Measurements from ENCODE around the gene HUS1. TPM values are rescaled to one million over a fixed set of nuclear protein-coding genes. Genes with fewer than 3 reads are reported as not detected.

Gene HUS1
- polyA plus RNA-seq, 2 of the 4 experiments (the other 2 are of a cell fraction), result 18.0 to 39.8 TPM

DNA sequence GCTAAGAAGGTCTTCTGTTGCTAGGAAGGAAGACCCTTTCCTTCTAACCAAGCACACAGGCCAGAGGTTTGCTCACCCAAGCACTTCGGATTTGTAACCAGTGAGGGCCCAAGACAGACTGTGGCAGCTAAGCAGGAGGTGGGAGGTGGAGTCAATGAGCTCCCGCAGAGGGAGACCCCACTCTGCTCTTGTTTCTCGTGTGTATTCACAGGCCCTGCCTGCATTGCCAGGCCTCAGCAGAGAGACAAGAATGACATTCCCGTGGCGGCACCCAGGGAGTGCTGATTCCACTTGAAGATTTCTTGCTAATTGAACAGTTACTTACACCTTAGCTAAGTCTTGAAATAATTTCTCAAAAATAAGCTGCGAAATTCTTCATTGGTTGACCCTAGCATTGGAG, 44.6 kb downstream of the HUS1 start:
- ATAC-seq (no peak), FAIRE-seq (no peak), DNase-seq (ENCODE audit: low read depth in 1 of 2, low spot score in 1 of 2) (no peak)
- Histone ChIP-seq H3K27ac (no peak overlapping the region), H3K4me3 (no peak overlapping the region), H3K9me3 (no peaks in the 10 kb centered on the region), H3K4me1 (no peaks in the 10 kb centered on the region), H3K4me2 (no peak overlapping the region)
- TF ChIP-seq HOXB13 (CRISPR knock-in tag; IDR thresholded peaks at IDR 0.05; ENCODE audit: low read depth) (no peak), MAFK (IDR thresholded peaks at IDR 0.05; ENCODE audit: partially characterized antibody) (no peak), KDM5A (IDR thresholded peaks at IDR 0.05) (no peak), GATA3 (IDR thresholded peaks at IDR 0.05; ENCODE audit: borderline replicate concordance) (no peak), CBX2 (IDR thresholded peaks at IDR 0.05; ENCODE audit: borderline replicate concordance, low read depth) (no peak), CHD2 (IDR thresholded peaks at IDR 0.05; ENCODE audit: low read length, partially characterized antibody) (no peak), FOXS1 (CRISPR knock-in tag; IDR thresholded peaks at IDR 0.05) (no peak), SMC3 (IDR thresholded peaks at IDR 0.05) (no peak)
- TF ChIP-seq, protein P1, sequence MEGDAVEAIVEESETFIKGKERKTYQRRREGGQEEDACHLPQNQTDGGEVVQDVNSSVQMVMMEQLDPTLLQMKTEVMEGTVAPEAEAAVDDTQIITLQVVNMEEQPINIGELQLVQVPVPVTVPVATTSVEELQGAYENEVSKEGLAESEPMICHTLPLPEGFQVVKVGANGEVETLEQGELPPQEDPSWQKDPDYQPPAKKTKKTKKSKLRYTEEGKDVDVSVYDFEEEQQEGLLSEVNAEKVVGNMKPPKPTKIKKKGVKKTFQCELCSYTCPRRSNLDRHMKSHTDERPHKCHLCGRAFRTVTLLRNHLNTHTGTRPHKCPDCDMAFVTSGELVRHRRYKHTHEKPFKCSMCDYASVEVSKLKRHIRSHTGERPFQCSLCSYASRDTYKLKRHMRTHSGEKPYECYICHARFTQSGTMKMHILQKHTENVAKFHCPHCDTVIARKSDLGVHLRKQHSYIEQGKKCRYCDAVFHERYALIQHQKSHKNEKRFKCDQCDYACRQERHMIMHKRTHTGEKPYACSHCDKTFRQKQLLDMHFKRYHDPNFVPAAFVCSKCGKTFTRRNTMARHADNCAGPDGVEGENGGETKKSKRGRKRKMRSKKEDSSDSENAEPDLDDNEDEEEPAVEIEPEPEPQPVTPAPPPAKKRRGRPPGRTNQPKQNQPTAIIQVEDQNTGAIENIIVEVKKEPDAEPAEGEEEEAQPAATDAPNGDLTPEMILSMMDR (IDR thresholded peaks at IDR 0.05), result no peak
- TF ChIP-seq, protein P2, sequence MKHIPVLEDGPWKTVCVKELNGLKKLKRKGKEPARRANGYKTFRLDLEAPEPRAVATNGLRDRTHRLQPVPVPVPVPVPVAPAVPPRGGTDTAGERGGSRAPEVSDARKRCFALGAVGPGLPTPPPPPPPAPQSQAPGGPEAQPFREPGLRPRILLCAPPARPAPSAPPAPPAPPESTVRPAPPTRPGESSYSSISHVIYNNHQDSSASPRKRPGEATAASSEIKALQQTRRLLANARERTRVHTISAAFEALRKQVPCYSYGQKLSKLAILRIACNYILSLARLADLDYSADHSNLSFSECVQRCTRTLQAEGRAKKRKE (CRISPR knock-in tag; IDR thresholded peaks at IDR 0.05; ENCODE audit: low read depth), result no peak
- TF ChIP-seq, protein P3, sequence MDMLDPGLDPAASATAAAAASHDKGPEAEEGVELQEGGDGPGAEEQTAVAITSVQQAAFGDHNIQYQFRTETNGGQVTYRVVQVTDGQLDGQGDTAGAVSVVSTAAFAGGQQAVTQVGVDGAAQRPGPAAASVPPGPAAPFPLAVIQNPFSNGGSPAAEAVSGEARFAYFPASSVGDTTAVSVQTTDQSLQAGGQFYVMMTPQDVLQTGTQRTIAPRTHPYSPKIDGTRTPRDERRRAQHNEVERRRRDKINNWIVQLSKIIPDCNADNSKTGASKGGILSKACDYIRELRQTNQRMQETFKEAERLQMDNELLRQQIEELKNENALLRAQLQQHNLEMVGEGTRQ (IDR thresholded peaks at IDR 0.05), result no peak
- ChIA-PET CTCF (interaction anchor here (1.4 to 9.9 kb wide), 2 partner anchors 10 to 220 kb away, joined by 5 to 66 read pairs; no protein-coding TSS in a partner anchor), POLR2A (no interaction called here)
- 78% methylated on average over 6 of the region's 6 CpGs for WGBS (ENCODE audit: missing lambda C conversion rate)

DNA sequence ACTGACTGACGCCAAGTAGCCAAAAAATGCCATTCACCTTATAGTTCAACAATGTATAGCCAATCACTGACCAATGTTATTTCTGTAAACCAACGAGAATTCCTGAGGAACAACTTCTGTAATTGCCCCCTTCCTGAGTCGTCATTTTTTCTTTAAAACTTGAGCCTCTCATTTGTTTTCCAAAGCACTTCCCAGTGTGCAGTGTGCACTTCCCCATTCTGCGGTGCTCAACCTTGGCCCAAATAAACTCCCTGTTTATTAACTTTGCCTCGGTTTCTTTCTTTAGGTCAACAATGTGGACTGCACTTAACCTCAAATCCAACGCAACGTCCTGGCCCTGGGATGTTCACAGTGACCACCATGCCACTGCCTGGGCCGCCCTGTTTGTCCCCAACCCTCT, 46.2 kb downstream of the HUS1 start:
- WGBS (ENCODE audit: missing lambda C conversion rate), result 88% methylated on average over 8 of the region's 8 CpGs

More for the DNA sequence above, 46.2 kb downstream of the HUS1 start:
- Histone ChIP-seq H3K4me3 (no peak overlapping the region), H3K9me3 (no peaks in the 10 kb centered on the region), H3K4me1 (no peaks in the 10 kb centered on the region), H3K27ac (no peak overlapping the region), H3K4me2 (no peak overlapping the region)
- DNase-seq (ENCODE audit: low read depth in 1 of 2, low spot score in 1 of 2) (no peak), ATAC-seq (no peak), FAIRE-seq (no peak)
- ChIA-PET CTCF (interaction anchor here (1.3 to 9.9 kb wide), 2 partner anchors 12 to 667 kb away, joined by 5 to 66 read pairs; no protein-coding TSS in a partner anchor), POLR2A (no interaction called here)
- TF ChIP-seq, protein P4, sequence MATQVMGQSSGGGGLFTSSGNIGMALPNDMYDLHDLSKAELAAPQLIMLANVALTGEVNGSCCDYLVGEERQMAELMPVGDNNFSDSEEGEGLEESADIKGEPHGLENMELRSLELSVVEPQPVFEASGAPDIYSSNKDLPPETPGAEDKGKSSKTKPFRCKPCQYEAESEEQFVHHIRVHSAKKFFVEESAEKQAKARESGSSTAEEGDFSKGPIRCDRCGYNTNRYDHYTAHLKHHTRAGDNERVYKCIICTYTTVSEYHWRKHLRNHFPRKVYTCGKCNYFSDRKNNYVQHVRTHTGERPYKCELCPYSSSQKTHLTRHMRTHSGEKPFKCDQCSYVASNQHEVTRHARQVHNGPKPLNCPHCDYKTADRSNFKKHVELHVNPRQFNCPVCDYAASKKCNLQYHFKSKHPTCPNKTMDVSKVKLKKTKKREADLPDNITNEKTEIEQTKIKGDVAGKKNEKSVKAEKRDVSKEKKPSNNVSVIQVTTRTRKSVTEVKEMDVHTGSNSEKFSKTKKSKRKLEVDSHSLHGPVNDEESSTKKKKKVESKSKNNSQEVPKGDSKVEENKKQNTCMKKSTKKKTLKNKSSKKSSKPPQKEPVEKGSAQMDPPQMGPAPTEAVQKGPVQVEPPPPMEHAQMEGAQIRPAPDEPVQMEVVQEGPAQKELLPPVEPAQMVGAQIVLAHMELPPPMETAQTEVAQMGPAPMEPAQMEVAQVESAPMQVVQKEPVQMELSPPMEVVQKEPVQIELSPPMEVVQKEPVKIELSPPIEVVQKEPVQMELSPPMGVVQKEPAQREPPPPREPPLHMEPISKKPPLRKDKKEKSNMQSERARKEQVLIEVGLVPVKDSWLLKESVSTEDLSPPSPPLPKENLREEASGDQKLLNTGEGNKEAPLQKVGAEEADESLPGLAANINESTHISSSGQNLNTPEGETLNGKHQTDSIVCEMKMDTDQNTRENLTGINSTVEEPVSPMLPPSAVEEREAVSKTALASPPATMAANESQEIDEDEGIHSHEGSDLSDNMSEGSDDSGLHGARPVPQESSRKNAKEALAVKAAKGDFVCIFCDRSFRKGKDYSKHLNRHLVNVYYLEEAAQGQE (IDR thresholded peaks at IDR 0.05), result no peak
- no peak for TF ChIP-seq CBX2 (IDR thresholded peaks at IDR 0.05; ENCODE audit: borderline replicate concordance, low read depth)
- no peak for TF ChIP-seq EHMT2 (IDR thresholded peaks at IDR 0.05; ENCODE audit: low read depth)
- TF ChIP-seq, protein P2 (CRISPR knock-in tag; IDR thresholded peaks at IDR 0.05; ENCODE audit: low read depth), result no peak
- TF ChIP-seq ESRRA (IDR thresholded peaks at IDR 0.05; ENCODE audit: borderline replicate concordance, low read length), result no peak
- TF ChIP-seq FOSB (CRISPR knock-in tag; IDR thresholded peaks at IDR 0.05), result no peak
- no peak for TF ChIP-seq HDAC2 (IDR thresholded peaks at IDR 0.05)
- TF ChIP-seq ZNF302 (CRISPR knock-in tag; IDR thresholded peaks at IDR 0.05), result no peak
- TF ChIP-seq TP53 (CRISPR knock-in tag; IDR thresholded peaks at IDR 0.05), result no peak
- no peak for TF ChIP-seq NPAS2 (CRISPR knock-in tag; IDR thresholded peaks at IDR 0.05; ENCODE audit: borderline replicate concordance)

Data from A549 (cell line).